Lung (tissue), 12 donors: Measurements from ENCODE around the gene ALS2. TPM values are rescaled to one million over a fixed set of nuclear protein-coding genes. Genes with fewer than 3 reads are reported as not detected.

Source experiments
- ATAC-seq: fragments of 200-7000 bp; cut with Tn5 transposase; one replicate; pipeline ENCODE4 v1.9.1; 2020; ENCODE audit warnings: moderate number of reproducible peaks; ENCODE audit not compliant: insufficient read depth, low FRiP score
- DNase-seq, 3 donors: peaks; one replicate each; pipeline ENCODE4 v3.0.0-alpha.2; 2013 to 2017
- H3K27ac ChIP-seq, 2 donors: one replicate each; pipeline ENCODE4 v1.5.1; 2013; ENCODE audit warnings: mild to moderate bottlenecking in 2 of 2, moderate library complexity in 2 of 2, control low read depth in 1 of 2, inconsistent platforms in 1 of 2, low read depth in 1 of 2, low read length in 1 of 2
- H3K27me3 ChIP-seq, 3 donors: one replicate each; pipeline ENCODE4 v1.5.1; 2013; ENCODE audit warnings: low read length in 2 of 3; ENCODE audit not compliant: control insufficient read depth in 3 of 3, insufficient read depth in 3 of 3
- H3K36me3 ChIP-seq, 4 donors: one replicate each; pipeline ENCODE4 v1.5.1; 2013; ENCODE audit warnings: low read length in 4 of 4, mild to moderate bottlenecking in 1 of 4, moderate library complexity in 1 of 4; ENCODE audit not compliant: control insufficient read depth in 4 of 4, insufficient read depth in 4 of 4
- H3K4me1 ChIP-seq, 5 donors: one replicate each; pipeline ENCODE4 v1.5.1; 2013; ENCODE audit warnings: low read length in 5 of 5, mild to moderate bottlenecking in 2 of 5, moderate library complexity in 1 of 5; ENCODE audit not compliant: control insufficient read depth in 5 of 5, insufficient read depth in 5 of 5
- H3K4me3 ChIP-seq: one replicate; pipeline ENCODE4 v1.5.1; 2013; ENCODE audit warnings: mild to moderate bottlenecking, control low read depth, moderate library complexity
- H3K9ac ChIP-seq, 2 donors: one replicate each; pipeline ENCODE4 v1.5.1; 2013; ENCODE audit warnings: low read length in 2 of 2, control low read depth in 1 of 2; ENCODE audit not compliant: insufficient read depth in 1 of 2
- H3K9me3 ChIP-seq, 4 donors: one replicate each; pipeline ENCODE4 v1.5.1; 2013; ENCODE audit warnings: low read length in 3 of 4, mild to moderate bottlenecking in 1 of 4, moderate library complexity in 1 of 4; ENCODE audit not compliant: control insufficient read depth in 4 of 4, insufficient read depth in 3 of 4
- WGBS, 2 donors: extraction: QIAGEN DNeasy Blood & Tissue Kit; methylation state at CpG; one replicate each; pipeline ENCODE4 v1.1.7; 2013; 5-methylcytosine and 5-hydroxymethylcytosine counted together
- polyA plus RNA-seq, 2 donors: library from polyadenylated mRNA; stranded (reverse); fragments of 200-250 nt; gene quantifications; one replicate each; pipeline ENCODE4 v1.2.1, GENCODE V29; 2013
- total RNA-seq, 2 donors: library from RNA; depleted of rRNA in 1 of 2; stranded (reverse); fragments of >200 nt in 1 of 2; gene quantifications; one replicate each; pipeline ENCODE4 v1.2.1, GENCODE V29; 2014 to 2021
- TF ChIP-seq, protein P1 (sequence below): IDR thresholded peaks from 2 replicates; pipeline ENCODE4 v1.5.1; 2012; ENCODE audit warnings: mild to moderate bottlenecking; ENCODE audit errors: control extremely low read depth, extremely low read depth
- donor health status: control.
- donor health status: control.
- donor health status: Bipolar disorder and iron deficiency.
- donor health status: healthy.
- donor health status: DM: yes; HTN: yes; CAD: no.

Gene ALS2
- total and polyA plus RNA-seq, 4 donors = 6.1 to 34.6 (median 15.3) TPM

DNA sequence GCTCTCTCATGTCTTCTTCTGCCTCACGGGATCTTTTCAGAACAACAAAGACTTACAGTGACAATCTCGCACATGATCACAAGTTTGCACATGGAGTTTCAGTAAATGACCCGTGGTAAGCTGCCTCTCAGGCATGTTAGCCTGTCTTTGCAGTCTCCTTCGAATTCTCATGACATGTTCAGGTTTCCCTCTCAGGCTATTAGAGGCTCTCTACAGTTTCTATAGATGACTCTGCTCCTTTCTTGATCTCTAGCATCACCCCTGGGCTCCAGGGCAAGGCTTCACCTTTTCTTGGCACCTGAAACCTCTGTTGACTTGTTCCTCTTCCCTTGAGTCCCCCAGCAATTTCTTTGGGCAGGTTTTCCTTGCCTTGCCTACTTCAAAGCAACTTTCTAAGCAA is 105.3 kb downstream of the ALS2 start:
- Histone ChIP-seq H3K36me3 (no peaks in the 10 kb centered on the region), H3K4me3 (no peak overlapping the region), H3K27me3 (no peaks in the 10 kb centered on the region), H3K4me1 (no peaks in the 10 kb centered on the region), H3K27ac (no peak overlapping the region), H3K9ac (no peak overlapping the region), H3K9me3 (no peaks in the 10 kb centered on the region)
- WGBS, 2 donors = 82 to 89% methylated on average over 4 of the region's 4 CpGs
- TF ChIP-seq, protein P1, sequence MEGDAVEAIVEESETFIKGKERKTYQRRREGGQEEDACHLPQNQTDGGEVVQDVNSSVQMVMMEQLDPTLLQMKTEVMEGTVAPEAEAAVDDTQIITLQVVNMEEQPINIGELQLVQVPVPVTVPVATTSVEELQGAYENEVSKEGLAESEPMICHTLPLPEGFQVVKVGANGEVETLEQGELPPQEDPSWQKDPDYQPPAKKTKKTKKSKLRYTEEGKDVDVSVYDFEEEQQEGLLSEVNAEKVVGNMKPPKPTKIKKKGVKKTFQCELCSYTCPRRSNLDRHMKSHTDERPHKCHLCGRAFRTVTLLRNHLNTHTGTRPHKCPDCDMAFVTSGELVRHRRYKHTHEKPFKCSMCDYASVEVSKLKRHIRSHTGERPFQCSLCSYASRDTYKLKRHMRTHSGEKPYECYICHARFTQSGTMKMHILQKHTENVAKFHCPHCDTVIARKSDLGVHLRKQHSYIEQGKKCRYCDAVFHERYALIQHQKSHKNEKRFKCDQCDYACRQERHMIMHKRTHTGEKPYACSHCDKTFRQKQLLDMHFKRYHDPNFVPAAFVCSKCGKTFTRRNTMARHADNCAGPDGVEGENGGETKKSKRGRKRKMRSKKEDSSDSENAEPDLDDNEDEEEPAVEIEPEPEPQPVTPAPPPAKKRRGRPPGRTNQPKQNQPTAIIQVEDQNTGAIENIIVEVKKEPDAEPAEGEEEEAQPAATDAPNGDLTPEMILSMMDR = no peak
- no peak for DNase-seq
- ATAC-seq = no peak

GRCh38 chr2:201674794-201675193 is 105.9 kb downstream of the ALS2 start:
- H3K4me3 ChIP-seq = no peak overlapping the region
- no peaks in the 10 kb centered on the region for H3K4me1 ChIP-seq
- no peak overlapping the region for H3K9ac ChIP-seq
- TF ChIP-seq, protein P1 = no peak
- DNase-seq = no peak
- H3K9me3 ChIP-seq = no peaks in the 10 kb centered on the region
- no peak overlapping the region for H3K27ac ChIP-seq
- no peaks in the 10 kb centered on the region for H3K36me3 ChIP-seq
- 84 to 93% methylated on average over 3 of the region's 3 CpGs for WGBS, 2 donors
- ATAC-seq = no peak
- H3K27me3 ChIP-seq = no peaks in the 10 kb centered on the region

GRCh38 chr2:201674298-201674697 is 106.4 kb downstream of the ALS2 start:
- DNase-seq = no peak

More at GRCh38 chr2:201674298-201674697, 106.4 kb downstream of the ALS2 start:
- Histone ChIP-seq H3K4me1 (no peaks in the 10 kb centered on the region), H3K9ac (no peak overlapping the region), H3K4me3 (no peak overlapping the region), H3K9me3 (no peaks in the 10 kb centered on the region), H3K27me3 (no peaks in the 10 kb centered on the region), H3K36me3 (no peaks in the 10 kb centered on the region), H3K27ac (no peak overlapping the region)
- WGBS, 2 donors = 66 to 72% methylated on average over 3 of the region's 3 CpGs
- TF ChIP-seq, protein P1 = no peak
- ATAC-seq = no peak
